A172 (cell line): ENCODE data around the gene TSGA10IP. TPM values are rescaled to one million over a fixed set of nuclear protein-coding genes. Genes with fewer than 3 reads are reported as not detected.
A peak's percentile ranks its signal among the peaks of the same experiment; 100 is the strongest.

ENCODE experiments used
- DNase-seq: peaks from one replicate; pipeline ENCODE4 v3.0.0-alpha.2; 2015; ENCODE audit warnings: low spot score
- total RNA-seq: library from RNA; depleted of rRNA; stranded (reverse); fragments of >200 nt; shearing (Covaris generic); gene quantifications from 2 replicates; pipeline ENCODE4 v1.2.3, GENCODE V29; 2014; rRNA removed

The TSGA10IP gene
- total RNA-seq, 1 experiment from 2014 or later, result not detected

GRCh38 chr11:66006134-66006890 lies 61.0 kb downstream of the TSGA10IP start:
- DNase-seq, result no peak

- DNase-seq, result no peak
These were observed 61.6 kb downstream of the TSGA10IP start for GRCh38 chr11:66006891-66007176.

DNA sequence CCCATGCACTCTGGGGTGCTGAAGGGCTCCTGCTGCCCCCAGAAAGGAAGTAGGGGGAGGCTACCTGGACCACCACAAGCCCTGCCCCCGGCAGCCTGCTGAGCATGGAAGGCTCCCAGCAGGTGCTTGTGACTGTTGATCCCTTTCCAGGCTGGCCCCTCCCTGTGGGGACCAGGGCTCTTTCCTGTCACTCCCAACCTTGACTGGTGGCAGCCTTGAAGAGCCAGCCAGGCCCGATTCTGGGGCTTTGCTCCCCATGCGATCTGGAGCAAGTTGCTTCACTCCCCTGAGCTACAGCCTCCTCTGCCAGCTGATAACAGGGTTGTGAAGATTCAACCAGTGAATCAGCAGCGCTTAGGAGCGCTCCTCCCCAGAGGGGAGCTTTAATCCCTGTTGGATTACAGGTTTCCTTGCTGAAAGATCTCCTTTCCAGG lies 61.9 kb downstream of the TSGA10IP start:
- DNase-seq, result peak; percentile 39

GRCh38 chr11:66008095-66008467 lies 62.8 kb downstream of the TSGA10IP start:
- DNase-seq, result no peak

DNA sequence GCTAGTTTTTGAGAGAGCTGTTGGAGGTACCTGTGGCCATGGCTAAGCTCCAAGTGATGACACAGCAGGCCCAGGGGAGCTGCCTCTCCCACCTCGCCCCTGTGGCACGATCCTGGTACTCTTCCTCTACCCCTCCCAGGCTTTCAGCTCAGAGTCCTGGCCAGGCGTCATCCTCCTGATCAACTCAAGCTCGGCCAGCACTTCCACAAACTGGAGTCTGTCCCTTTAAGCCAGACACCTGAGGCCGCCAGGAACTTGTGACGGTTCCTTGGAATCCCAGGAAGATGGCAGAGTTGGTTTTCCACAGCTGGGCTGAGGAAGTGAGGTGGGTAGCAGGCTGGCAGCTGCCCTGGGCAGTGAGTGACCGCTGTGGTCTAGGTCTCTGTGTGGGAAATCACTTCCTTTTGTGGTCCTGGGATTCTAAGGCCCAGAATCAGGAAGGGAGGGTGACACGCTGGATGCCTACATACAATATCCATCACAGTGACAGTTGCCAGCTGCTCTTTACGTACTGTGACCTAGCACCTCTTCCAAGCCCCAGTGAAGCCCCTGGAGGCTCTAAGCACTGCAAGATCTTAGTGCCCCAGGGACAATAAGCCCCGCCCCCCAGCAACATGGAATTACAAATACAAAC lies 63.3 kb downstream of the TSGA10IP start:
- DNase-seq, result peak; percentile 83

Other genes with a start within 250 kb of the TSGA10IP start
- gene KAT5, start 233.2 kb upstream of the TSGA10IP start, total RNA-seq, result 26.1 and 37.3 TPM in 2 replicates
- gene RNASEH2C, start 224.7 kb upstream of the TSGA10IP start, total RNA-seq, result 81.0 and 84.7 TPM in 2 replicates
- 13.2 and 14.8 TPM in 2 replicates for gene AP5B1, start 164.5 kb upstream of the TSGA10IP start, total RNA-seq
- not detected in 2 replicates for gene OVOL1, start 158.4 kb upstream of the TSGA10IP start, total RNA-seq
- not detected in 2 replicates for gene SNX32, start 111.5 kb upstream of the TSGA10IP start, total RNA-seq
- gene CFL1, start 87.3 kb upstream of the TSGA10IP start, total RNA-seq, result 1,263 and 1,396 TPM in 2 replicates
- gene MUS81, start 85.0 kb upstream of the TSGA10IP start, total RNA-seq, result 27.1 and 35.3 TPM in 2 replicates
- 48.5 and 56.8 TPM in 2 replicates for gene EFEMP2, start 72.7 kb upstream of the TSGA10IP start, total RNA-seq
- gene CTSW, start 65.6 kb upstream of the TSGA10IP start, total RNA-seq, result 0.79 and 1.8 TPM in 2 replicates
- 131 and 171 TPM in 2 replicates for gene FIBP, start 57.0 kb upstream of the TSGA10IP start, total RNA-seq
- 27.3 and 28.0 TPM in 2 replicates for gene CCDC85B, start 54.8 kb upstream of the TSGA10IP start, total RNA-seq
- gene FOSL1, start 45.1 kb upstream of the TSGA10IP start, total RNA-seq, result 71.3 and 109 TPM in 2 replicates
- 22.2 and 27.3 TPM in 2 replicates for gene C11orf68, start 26.4 kb upstream of the TSGA10IP start, total RNA-seq
- 259 and 262 TPM in 2 replicates for gene DRAP1, start 26.1 kb upstream of the TSGA10IP start, total RNA-seq
- 35.8 and 54.8 TPM in 2 replicates for gene SART1, start 16.3 kb downstream of the TSGA10IP start, total RNA-seq
- gene EIF1AD, start 56.7 kb downstream of the TSGA10IP start, total RNA-seq, result 45.6 and 54.5 TPM in 2 replicates
- 53.2 and 72.3 TPM in 2 replicates for gene BANF1, start 57.0 kb downstream of the TSGA10IP start, total RNA-seq
- not detected in 2 replicates for gene CST6, start 66.5 kb downstream of the TSGA10IP start, total RNA-seq
- gene CATSPER1, start 81.0 kb downstream of the TSGA10IP start, total RNA-seq, result 0.29 and 0.41 TPM in 2 replicates
- not detected in 2 replicates for gene GAL3ST3, start 103.7 kb downstream of the TSGA10IP start, total RNA-seq
- 172 and 177 TPM in 2 replicates for gene SF3B2, start 106.9 kb downstream of the TSGA10IP start, total RNA-seq
- 15.1 and 18.0 TPM in 2 replicates for gene PACS1, start 124.8 kb downstream of the TSGA10IP start, total RNA-seq